GM19351 (cell line): ENCODE results near the gene SCRT2.
"Not testable (repeated sequence)": the region's sequence is repeated elsewhere in the genome, so short reads cannot be mapped to it uniquely, and the experiment has no call there.

Experiments used
- ATAC-seq: cut with Tn5 transposase; IDR thresholded peaks from one replicate; pipeline ENCODE4 v1.9.1; 2021; ENCODE audit warnings: mild to moderate bottlenecking, moderate library complexity; ENCODE audit not compliant: unreplicated experiment

SCRT2 gene

DNA sequence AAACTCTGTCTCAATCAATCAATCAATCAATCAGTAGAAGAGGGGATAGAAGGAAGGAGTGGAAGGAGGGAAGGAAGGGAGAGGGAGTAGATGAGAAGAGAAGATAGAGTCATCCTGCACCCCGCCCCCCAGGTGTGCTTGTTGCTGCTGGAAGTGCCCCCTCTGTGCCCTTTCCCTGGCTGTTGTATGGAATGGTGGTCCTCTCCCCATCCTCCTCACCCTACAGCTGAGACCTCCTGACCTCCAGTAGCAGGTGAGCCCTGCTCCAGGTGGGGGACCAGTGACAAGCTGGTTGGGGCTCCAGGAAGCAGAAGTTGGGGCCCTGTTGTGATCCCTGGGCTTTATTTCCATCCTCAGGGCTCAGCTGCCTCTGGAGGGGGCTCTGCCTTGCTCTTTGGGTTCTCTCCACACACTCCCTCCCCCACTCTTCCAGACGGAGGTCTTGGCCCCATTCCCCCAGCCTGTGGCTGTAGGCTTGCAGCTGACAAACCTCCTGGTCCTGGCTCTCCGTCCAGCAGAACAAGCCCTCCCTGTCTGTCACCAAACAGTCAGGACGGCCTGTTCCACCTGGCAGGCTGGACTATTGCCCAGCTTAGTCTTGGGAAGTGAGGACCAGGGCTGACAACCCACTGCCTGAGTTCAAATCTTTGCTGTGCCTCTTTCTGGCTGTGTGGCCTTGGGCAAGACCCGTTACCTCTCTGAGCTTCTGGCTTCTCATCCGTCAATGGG, 26.0 kb upstream of the SCRT2 start:
- no peak for ATAC-seq

DNA sequence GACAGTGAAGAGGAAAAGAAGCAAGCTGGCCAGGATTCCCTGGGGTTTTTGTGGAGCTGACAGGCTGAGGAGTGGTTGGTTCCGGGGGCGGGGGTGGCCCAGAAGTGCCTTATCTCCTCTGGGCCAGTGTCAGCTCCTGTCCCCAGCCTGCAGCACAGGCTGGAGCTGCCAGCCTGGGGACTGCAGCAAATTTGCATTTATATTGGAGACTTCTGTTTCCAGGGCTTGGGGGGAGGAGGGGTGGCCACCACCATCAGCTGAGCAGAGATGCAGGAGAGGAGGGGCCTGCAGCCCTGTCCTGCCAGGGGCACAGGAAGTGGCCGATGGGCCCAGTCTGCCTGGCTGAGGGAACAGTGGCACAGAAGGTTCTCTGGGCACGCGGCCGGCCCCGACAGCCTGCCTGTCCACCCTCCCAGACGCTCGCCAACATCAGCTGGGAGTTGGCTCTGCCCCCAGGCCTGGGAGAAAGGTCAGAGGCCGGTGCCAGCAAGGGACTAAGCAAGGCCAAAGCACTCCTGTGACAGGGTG, 24.3 kb upstream of the SCRT2 start:
- no peak for ATAC-seq

DNA sequence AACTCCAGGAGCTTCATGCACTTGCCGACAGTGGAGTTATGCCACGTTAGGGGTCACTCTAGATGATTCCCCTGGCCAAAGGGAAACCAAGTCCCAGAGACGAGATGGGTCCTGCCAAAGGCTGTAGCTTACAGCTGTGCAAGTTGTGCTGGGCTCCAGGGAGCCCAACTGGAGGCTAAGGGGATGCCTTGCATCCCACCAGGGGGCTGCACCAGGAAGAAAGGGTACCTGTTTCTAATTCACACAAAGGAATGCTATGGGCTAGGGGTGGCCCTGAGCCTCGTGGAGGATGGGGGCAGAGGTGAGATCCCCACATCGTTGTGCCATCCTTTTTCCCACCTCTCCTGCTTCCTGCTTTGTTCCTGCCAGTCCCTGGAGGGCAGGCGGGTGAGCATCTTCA, 23.7 kb upstream of the SCRT2 start:
- no peak for ATAC-seq

DNA sequence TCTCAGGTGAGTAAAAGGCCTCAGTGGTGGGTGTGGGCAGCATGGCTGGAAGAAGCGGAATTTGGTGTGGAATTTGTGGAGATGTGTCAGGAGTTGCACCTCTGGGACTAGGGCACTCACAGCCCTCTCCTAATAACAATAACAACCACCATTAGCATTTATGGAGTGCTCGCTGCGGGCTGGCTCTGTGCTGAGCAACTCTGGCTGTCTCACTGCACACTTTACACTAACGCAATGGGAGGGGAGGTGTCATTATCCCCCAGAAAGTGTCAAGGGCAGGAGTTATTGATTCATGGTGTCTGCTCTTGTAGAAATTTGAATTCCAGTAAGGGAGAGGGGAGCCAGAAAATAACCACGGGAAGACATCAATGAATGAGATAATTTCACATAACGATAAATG, 22.7 kb upstream of the SCRT2 start:
- no peak for ATAC-seq

DNA sequence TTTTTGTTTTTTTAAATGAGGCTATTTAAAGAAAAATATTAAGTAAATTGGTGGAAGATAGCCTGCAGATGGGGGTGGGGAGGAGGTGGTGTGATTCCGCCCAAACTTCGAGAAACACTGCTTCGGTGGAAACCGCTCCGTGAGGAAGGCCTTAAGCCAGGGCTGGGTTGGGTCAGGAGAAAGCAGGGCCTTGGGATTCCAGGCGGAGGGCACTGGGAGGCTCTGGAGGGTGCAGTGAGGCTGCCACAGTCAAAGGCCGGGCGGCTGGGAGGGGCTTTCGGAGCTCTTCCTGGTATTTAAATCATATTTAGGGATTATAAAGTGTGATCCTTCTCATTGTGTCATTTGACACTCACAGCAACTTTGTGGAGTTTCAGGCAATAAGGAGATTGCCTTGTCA, 22.2 kb upstream of the SCRT2 start:
- no peak for ATAC-seq

DNA sequence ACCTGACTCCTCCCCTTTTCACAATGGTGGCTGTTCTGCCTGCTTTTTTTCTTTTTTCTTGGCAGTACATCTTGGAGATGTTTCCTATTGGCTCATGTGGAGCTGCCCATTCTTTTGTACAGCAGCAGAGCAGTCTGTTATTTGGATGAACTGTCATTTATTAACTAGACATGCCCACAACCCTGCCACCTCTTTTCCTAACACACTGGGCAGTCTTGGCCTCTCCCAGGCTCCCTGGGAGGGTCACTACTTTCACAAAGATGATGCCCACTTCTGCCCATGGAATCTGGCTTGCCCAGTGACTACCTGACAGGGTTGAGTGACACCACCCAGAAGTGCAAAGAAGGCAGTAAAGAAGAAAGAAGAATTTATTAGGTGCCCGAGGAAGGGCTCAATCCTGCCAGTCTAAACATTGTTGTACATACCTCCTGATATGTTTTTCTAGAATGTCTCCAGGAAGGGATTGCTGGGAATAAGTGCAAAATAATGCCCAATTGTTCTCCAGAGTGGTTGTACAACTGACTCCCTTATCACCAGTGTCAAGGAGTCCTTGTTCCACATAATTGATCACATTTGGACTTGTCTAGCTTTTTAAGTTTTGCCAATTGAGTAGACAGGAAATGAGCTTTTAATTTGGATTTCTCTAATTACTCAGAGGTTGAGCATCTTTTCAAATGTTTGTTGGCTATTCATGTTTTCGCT, 19.7 kb upstream of the SCRT2 start:
- ATAC-seq = no peak

DNA sequence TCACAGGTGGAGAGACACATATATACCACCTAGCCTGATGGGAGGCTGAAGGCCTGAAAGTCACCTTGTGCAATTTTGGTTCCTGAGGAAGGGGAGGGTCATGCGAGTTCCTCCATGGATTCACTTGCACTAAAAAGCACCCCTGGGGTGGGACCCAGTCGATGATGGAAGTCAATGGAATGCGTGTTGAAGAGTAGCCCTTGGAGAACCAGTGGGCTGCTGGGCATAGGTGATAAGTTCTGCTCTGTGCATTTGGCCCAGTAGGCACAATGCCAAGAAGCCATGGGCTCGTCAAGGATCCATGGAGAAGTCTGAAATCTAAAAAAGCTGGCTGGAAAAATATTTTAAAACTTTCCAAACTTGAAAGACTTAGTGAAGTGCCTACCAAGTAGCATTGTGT, 18.9 kb upstream of the SCRT2 start:
- no peak for ATAC-seq

DNA sequence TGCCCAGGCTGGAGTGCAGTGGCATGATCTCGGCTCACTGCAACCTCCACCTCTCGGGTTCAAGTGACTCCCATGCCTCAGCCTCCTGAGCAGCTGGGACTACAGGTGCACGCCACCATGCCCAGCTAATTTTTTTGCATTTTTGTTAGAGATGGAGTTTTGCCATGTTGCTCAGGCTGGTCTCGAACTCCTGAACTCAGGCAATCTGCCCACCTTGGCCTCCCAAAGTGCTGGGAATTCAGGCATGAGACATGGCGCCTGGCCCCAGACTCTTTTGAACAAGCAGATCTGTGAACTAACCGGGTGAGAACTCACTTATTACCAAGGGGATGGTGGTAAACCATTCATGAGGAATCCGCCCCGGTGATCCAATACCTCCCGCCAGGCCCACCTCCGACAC, 18.2 kb upstream of the SCRT2 start:
- ATAC-seq = not testable (repeated sequence)

DNA sequence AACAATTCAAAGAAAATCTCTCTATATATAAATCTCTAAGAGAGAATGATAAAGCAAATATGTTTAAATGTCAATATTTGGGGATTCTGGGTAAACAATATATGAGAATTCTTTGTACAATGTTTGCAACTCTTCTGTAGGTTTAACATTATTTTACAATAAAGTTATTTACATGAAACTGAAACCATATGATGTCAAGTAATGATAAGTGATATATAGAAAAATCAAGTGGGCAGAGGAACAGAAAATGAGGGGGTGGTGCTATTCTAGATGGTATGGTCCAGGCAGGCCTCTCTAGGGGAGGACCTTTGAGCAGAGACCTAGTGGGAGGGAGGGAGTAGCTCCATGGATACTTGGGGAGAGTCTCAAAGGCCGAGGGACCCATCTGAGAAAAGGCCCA, 16.4 kb upstream of the SCRT2 start:
- no peak for ATAC-seq

DNA sequence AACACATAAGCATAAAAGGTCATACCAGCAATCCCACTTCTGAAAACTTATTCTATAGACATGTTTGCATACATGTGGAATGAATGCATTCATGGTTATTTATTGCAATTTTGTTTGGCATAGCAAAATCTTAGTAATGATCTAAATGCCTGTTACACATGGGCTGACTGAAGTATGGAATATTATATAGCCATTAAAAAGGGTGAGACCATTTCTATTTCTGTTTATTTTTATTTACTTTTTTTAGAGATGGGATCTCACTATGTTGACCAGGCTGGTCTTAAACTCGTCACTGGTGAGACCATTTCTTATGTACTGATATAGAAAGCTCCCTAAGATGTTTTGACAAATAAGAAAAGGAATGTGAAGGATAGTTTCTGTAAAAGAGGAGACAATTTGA, 14.3 kb upstream of the SCRT2 start:
- ATAC-seq = no peak

DNA sequence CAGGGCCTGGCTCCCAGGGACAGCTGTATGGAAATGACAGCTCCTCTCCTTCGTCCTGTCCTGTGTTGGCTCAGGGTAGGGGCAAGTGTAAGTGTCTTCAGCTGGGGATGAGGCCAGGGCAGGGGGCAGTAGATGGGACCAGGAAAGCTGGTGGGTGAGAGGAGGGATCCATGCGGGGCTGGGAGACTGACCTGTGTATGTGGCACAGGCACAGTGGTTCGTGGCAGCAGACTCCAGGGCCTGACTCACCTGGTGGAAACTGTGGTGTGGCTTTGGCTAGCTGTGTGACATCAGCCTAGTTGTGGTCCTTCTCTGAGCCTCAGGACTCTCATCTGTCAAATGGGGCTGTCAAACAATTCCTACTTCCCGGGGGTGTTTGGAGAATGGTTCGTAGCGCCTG, 13.7 kb upstream of the SCRT2 start:
- no peak for ATAC-seq

DNA sequence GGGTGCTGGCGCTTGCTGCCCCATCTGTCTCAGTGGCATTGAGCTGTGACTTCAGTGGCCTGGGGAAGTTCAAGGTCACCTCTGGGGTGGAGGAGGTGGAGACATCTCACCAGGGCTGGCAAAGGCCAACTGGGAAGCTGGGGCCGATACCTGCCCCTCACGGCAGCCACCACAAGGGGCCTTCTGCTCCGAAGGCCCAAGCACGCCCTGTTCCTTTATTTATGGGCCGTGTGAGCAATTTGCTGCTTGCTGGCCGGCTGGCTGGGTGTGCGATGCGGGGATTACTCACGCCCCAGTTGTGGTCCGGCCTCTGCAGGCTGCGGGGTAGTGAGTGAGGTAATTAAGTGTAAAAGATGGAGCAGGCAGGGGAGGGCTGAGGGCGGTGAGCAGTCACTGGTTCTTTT, 13.2 kb upstream of the SCRT2 start:
- no peak for ATAC-seq

DNA sequence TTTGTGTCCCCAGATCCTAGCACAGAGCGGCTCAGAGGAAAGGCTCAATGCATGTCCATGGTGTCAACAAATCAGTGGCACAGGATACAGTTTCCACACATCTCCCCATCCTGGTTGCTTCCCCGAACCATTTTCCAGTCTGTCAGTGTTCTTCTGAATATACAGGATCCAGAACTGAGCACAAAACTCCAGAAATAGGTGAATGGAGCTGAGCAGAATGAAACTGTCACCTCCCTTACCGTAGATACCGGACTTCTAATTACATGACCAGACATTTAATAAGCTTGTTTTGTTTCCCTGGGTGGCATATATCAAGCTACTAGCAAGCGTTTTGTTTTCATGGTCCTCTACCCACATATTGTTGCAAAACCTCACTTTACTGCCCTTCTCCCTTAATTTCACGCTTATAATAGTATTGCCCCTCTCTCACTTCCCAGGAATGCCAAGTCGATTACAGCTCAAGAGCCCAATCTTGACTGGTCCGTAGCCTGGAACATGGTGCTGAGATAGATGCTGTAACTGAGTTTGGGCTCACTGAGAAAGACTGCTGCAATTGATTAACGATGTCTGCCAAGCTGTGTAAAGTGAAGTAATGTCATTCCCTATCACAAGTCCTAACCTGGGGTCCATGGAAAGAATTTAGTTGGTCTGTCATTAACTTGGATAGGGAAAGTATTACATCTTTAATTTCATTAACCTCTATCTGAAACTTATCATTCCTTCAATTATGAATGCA, 12.0 kb upstream of the SCRT2 start:
- no peak for ATAC-seq

DNA sequence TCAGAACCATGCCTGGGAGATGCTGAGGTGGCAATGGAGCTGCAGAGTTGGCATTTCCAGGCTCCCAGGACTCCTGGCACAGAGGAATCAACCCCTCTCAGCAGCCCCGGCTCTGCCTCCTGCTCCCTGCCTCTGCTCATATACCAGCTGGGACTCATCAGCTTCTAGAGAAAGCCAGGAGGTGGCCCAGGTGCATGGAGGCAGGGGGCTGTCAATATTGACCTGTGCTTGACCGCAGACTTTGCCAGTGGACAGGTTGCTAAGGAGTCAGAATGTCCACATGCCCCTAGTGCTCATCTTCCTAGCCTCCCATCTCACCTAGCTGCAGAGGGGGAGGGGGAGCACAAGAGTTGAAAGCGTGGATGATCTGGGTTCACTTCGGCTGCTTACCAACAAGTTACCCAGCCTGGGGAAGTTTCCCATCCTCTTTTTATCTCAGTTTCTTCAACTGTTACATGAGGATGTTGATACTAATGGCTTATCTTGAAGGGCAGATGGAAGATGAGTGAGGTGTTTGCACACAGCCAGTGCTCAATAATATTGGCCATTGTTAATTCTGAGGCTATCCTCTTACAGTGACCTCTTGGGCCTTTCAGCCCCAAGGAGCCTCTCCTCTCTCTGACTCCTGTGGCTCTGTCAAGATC, 9.2 kb upstream of the SCRT2 start:
- no peak for ATAC-seq

DNA sequence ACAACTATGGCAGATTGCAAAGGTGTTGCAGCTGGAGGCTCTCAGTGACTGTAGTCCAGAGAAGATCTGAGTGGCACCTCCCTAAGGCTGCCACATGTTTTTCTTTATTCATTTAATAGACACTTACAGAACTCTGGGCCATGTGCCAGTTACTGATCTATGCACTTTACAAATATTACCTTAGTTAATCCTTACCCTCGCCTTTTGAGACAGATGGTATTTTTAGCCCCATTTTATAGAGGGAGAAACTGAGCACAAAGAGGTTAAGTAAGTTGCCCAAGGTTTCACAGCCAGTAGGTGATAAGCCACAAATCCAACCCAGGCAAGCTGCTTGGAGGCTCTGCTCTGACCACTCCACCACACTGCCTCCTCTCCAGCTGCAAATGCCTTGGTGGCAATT, 6.5 kb upstream of the SCRT2 start:
- ATAC-seq = no peak

DNA sequence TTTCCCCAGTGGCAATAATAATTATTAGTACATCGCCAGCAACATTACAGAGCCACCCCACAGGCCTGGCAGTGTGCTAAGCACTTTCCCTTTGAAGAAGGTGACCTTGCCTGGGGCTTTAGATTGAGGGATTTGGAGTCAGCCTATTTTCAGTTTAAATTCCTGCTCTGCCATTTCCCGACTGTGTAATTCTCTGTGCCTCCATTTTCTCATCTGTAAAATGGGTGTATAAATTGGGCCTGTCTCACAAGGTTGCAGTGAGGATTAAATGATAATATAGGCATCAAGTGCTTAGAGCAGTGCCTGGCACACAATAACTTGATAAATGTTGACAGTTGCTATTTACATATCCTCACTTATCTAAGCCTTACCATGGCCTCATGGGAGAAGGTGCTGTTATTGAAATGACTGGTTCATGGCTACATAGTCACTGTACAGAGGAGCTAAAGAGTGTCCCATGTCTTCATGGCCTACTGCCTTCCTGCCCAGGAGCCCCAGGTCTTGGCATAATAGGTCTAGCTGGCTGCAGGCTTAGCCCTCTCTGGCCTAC, 5.1 kb upstream of the SCRT2 start:
- no peak for ATAC-seq

DNA sequence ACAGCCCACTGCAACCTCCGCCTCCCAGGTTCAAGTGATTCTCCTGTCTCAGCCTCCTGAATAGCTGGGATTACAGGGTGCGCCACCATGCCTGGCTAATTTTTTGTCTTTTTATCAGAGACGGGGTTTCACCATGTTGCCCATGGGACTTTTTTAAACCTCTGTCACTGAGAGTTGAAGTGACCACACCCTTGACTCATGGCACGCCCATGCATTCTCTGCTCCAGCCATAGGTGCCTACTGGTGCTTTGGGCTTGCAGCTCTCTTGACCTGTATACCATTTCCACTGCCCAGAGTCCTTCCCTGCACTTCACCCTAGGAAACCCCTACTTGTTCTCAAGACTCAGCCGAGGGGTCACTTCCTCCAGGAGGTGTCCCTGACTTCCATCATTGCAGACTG, 2.4 kb upstream of the SCRT2 start:
- no peak for ATAC-seq

DNA sequence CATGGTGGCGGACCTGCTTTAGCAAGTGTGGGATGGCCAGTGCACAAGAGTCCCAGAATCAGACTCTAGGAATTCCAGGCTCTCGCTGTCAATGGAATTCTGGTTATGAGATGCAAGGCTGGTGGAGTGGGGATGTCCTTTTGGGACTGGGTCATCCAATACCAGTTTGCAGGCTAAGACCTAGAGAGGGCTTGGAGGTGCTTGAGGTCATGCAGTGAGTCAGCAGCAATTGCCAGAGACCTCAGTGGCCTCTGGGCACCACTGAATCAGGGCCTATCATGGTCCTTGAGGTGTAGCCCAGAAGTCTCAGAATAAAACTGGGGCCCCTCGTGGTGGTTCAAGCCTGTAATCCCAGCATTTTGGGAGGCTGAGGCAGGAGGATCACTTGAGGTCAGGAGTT, 1.4 kb upstream of the SCRT2 start:
- ATAC-seq = no peak

DNA sequence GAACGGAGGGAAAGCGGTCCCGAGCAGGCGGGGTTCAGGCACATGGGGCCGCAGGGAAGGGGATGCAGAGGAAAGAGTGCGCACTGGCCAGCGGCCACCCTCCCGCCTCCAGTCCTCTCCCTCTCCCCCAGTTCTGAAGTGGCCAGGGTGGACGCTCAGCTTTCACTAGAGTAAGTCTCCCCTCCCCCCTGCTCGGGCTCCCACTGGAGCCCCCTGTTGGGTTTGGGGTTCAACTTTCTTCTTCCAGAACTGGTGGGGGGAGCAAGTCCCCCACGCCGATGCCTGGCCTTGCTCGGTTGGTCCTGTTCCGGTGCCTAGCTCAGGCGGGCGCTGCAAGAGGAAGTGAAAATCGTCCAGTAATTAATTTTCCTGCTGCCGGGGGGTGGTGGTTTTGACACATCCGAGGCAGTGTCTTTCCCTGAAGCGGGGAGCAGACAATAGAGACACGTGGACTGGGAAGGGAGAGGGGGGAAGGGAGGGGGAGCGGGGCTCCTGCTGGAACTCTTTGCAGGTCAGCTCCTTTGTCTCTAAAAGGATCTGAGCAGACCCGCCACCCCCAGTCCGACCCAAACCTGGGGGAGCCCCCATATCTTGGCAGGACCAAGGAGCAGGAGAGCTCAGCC, 824 bp upstream of the SCRT2 start:
- no peak for ATAC-seq

DNA sequence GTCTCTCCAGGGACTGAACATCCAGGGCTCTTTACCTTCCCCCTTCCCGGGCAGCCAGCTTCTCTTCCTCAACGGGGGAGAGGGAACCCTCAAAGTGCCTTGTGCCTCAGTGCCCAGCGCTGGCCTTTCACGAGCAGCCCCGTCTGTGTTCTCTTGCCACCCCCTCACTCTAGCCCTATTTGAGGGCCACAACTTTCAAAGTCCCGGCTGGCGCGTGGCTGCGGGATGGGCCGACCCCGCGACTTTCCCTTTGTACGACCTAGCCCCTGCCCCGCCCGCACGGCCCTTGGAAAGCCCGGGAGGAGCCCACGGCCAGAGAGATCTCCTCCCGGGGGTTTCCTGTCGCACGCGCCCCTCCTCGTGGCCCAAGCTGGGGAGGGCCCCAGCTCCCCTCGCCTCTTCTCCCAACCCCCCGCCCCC, 559 bp downstream of the SCRT2 start:
- no peak for ATAC-seq

DNA sequence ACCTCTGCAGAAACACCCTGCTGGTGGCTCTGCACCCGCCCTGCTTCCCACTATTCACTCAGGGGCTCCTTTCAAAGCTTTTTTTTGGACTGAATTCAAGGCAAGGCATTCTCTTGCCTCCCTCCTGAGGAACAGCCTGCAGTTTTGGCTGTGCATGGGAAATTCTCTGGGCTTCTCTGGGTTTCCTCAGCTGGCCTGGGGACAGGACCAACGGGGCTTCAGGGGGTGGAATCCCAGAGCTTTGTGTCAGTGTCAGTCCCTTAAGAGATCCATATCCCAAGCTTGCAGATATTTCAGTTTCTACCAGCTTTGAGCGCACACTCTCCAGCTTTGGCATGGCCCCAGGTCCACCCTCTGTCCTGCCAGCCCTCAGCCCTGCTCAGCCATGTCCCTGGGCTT, 2.0 kb downstream of the SCRT2 start:
- ATAC-seq = no peak
